WTC11 (cell line): ENCODE measurements around the gene PDE11A.

Experiments used
- CREM ChIP-seq: sonication (generic); formaldehyde crosslinking; IDR thresholded peaks from 2 replicates; pipeline ENCODE4 v1.8.1; 2022; ENCODE audit warnings: mild to moderate bottlenecking, missing genetic modification reagents, moderate library complexity
- JUN ChIP-seq: sonication (generic); formaldehyde crosslinking; IDR thresholded peaks from 2 replicates; pipeline ENCODE4 v1.8.0; 2023; ENCODE audit warnings: mild to moderate bottlenecking, missing genetic modification reagents
- NFE2L1 ChIP-seq: sonication (generic); formaldehyde crosslinking; IDR thresholded peaks from 2 replicates; pipeline ENCODE4 v1.8.1; 2023; ENCODE audit warnings: missing genetic modification reagents
- SP1 ChIP-seq: sonication (generic); formaldehyde crosslinking; conservative IDR thresholded peaks from 2 replicates; pipeline ENCODE4 v1.8.1; 2022; ENCODE audit warnings: missing genetic modification reagents
- ZNF263 ChIP-seq: sonication (generic); formaldehyde crosslinking; IDR thresholded peaks from 2 replicates; pipeline ENCODE4 v1.8.1; 2022; ENCODE audit warnings: low read depth, mild to moderate bottlenecking, moderate library complexity, missing genetic modification reagents
- TF ChIP-seq, protein P1 (sequence below): fragments of 250-450 bp; sonication (Bioruptor Pico); IDR thresholded peaks from 2 replicates; pipeline ENCODE4 v1.9.0; 2021; ENCODE audit warnings: mild to moderate bottlenecking
- TF ChIP-seq, protein P2 (sequence below): fragments of 200-600 bp; IDR thresholded peaks from 2 replicates; pipeline ENCODE4 v1.8.0; 2022; ENCODE audit warnings: antibody characterized with exemption
- TF ChIP-seq, protein P3 (sequence below): sonication (generic); formaldehyde crosslinking; IDR thresholded peaks from 2 replicates; pipeline ENCODE4 v1.8.1; 2022; ENCODE audit warnings: low read depth, missing genetic modification reagents, borderline replicate concordance

DNA sequence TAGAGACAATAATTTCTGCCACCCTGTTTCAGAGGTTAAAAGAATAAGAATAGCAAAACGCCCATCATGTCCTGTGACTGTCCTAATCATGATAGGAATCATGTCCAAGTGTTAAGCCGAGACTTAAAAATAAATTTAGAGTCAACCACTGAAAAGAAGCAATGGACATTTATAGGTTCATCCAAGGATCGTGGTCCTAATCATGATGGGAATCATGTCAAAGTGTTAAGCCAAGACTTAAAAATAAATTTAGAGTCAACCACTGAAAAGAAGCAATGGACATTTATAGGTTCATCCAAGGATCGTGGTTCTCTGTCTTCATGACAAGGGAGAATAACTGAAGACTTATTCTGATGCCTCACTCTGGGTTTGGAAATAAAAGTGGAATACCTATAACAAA, 73.6 kb downstream of the PDE11A start:
- TF ChIP-seq, protein P1, sequence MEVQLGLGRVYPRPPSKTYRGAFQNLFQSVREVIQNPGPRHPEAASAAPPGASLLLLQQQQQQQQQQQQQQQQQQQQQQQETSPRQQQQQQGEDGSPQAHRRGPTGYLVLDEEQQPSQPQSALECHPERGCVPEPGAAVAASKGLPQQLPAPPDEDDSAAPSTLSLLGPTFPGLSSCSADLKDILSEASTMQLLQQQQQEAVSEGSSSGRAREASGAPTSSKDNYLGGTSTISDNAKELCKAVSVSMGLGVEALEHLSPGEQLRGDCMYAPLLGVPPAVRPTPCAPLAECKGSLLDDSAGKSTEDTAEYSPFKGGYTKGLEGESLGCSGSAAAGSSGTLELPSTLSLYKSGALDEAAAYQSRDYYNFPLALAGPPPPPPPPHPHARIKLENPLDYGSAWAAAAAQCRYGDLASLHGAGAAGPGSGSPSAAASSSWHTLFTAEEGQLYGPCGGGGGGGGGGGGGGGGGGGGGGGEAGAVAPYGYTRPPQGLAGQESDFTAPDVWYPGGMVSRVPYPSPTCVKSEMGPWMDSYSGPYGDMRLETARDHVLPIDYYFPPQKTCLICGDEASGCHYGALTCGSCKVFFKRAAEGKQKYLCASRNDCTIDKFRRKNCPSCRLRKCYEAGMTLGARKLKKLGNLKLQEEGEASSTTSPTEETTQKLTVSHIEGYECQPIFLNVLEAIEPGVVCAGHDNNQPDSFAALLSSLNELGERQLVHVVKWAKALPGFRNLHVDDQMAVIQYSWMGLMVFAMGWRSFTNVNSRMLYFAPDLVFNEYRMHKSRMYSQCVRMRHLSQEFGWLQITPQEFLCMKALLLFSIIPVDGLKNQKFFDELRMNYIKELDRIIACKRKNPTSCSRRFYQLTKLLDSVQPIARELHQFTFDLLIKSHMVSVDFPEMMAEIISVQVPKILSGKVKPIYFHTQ (CRISPR knock-in tag): no peak
- TF ChIP-seq ZNF263 (CRISPR knock-in tag) (no peak), NFE2L1 (no peak), JUN (no peak), CREM (CRISPR knock-in tag) (no peak), SP1 (no peak)
- TF ChIP-seq, protein P2, sequence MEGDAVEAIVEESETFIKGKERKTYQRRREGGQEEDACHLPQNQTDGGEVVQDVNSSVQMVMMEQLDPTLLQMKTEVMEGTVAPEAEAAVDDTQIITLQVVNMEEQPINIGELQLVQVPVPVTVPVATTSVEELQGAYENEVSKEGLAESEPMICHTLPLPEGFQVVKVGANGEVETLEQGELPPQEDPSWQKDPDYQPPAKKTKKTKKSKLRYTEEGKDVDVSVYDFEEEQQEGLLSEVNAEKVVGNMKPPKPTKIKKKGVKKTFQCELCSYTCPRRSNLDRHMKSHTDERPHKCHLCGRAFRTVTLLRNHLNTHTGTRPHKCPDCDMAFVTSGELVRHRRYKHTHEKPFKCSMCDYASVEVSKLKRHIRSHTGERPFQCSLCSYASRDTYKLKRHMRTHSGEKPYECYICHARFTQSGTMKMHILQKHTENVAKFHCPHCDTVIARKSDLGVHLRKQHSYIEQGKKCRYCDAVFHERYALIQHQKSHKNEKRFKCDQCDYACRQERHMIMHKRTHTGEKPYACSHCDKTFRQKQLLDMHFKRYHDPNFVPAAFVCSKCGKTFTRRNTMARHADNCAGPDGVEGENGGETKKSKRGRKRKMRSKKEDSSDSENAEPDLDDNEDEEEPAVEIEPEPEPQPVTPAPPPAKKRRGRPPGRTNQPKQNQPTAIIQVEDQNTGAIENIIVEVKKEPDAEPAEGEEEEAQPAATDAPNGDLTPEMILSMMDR: no peak
- TF ChIP-seq, protein P3, sequence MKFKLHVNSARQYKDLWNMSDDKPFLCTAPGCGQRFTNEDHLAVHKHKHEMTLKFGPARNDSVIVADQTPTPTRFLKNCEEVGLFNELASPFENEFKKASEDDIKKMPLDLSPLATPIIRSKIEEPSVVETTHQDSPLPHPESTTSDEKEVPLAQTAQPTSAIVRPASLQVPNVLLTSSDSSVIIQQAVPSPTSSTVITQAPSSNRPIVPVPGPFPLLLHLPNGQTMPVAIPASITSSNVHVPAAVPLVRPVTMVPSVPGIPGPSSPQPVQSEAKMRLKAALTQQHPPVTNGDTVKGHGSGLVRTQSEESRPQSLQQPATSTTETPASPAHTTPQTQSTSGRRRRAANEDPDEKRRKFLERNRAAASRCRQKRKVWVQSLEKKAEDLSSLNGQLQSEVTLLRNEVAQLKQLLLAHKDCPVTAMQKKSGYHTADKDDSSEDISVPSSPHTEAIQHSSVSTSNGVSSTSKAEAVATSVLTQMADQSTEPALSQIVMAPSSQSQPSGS: no peak
